Left lung (tissue), 10 donors: ENCODE measurements around the gene ZNF555. TPM values are rescaled to one million over a fixed set of nuclear protein-coding genes. Genes with fewer than 3 reads are reported as not detected.

Experiments
- ATAC-seq: fragments of 200-7000 bp; cut with Tn5 transposase; one replicate; pipeline ENCODE4 v1.9.1; 2020; ENCODE audit warnings: moderate library complexity
- DNase-seq, 4 donors: peaks; one replicate each; pipeline ENCODE4 v3.0.0-alpha.2; 2013 to 2020
- H3K27ac ChIP-seq, 2 donors: fragments of 200-600 bp; sonication (generic) in 1 of 2; one replicate each; pipeline versions ENCODE4 v1.5.0 to v1.8.0; 2020 to 2021
- H3K27me3 ChIP-seq, 2 donors: fragments of 200-600 bp; sonication (generic) in 1 of 2; one replicate each; pipeline versions ENCODE4 v1.5.0 to v1.8.0; 2020 to 2021
- H3K36me3 ChIP-seq, 2 donors: fragments of 200-600 bp; sonication (generic) in 1 of 2; one replicate each; pipeline versions ENCODE4 v1.5.0 to v1.8.0; 2020 to 2021
- H3K4me1 ChIP-seq, 2 donors: fragments of 200-600 bp; one replicate each; pipeline ENCODE4 v1.8.0; 2021
- H3K4me3 ChIP-seq, 2 donors: fragments of 200-600 bp; sonication (generic) in 1 of 2; one replicate each; pipeline versions ENCODE4 v1.5.0 to v1.8.0; 2020 to 2021; ENCODE audit warnings: mild to moderate bottlenecking in 1 of 2
- H3K9me3 ChIP-seq, 2 donors: fragments of 200-600 bp; sonication (generic) in 1 of 2; one replicate each; pipeline versions ENCODE4 v1.5.0 to v1.8.0; 2020 to 2021
- CTCF ChIP-seq, 2 donors: fragments of 200-600 bp; sonication (generic) in 1 of 2; IDR thresholded peaks; one replicate each; pipeline versions ENCODE4 v1.5.0 to v1.8.0; 2021; ENCODE audit warnings: antibody characterized with exemption in 2 of 2
- intact Hi-C, 2 donors: fragments of 100-400 bp; cut with DNase I; formaldehyde crosslinking; loops; one replicate each; pipeline versions ENCODE4 v1.11.2 to v1.14.2; 2022
- polyA plus RNA-seq, 6 donors: library from polyadenylated mRNA; unstranded; fragments of 120-200 nt; gene quantifications; one replicate each; pipeline ENCODE4 v1.2.1, GENCODE V29; 2013; ENCODE audit not compliant: insufficient read length in 6 of 6
- total RNA-seq, 2 donors: library from RNA; stranded (reverse); fragmentation: NEBNext Ultra II Directional; extraction: Animal tissue kit (Norgen Biotek cat#: 25700); gene quantifications; one replicate each; pipeline ENCODE4 v1.2.1, GENCODE V29; 2021
- donor health status: DM: no; HTN: yes; CAD: no.
- donor health status: DM: no; HTN: no; CAD: no.

Gene ZNF555
- total and polyA plus RNA-seq, 8 donors = 6.2 to 10.6 (median 9.1) TPM

- Histone ChIP-seq H3K4me3 (no peak overlapping the region), H3K27me3 (no peaks in the 10 kb centered on the region), H3K36me3 (peaks cover 0 to 89% of the 10 kb centered on the region in 2 donors), H3K27ac (no peak overlapping the region), H3K9me3 (no peaks in the 10 kb centered on the region), H3K4me1 (no peaks in the 10 kb centered on the region)
- TF ChIP-seq CTCF (IDR thresholded peaks at IDR 0.05) = no peak
- intact Hi-C loops = no loop called here
- DNase-seq (peak in 1 of 4 donors; percentile 51), ATAC-seq (no peak)
These were observed 42.5 kb upstream of the ZNF555 start for GRCh38 chr19:2798733-2799132.

- Histone ChIP-seq H3K9me3 (no peaks in the 10 kb centered on the region), H3K4me1 (no peaks in the 10 kb centered on the region), H3K27me3 (no peaks in the 10 kb centered on the region), H3K27ac (no peak overlapping the region), H3K36me3 (peaks cover 0 to 88% of the 10 kb centered on the region in 2 donors), H3K4me3 (no peak overlapping the region)
- no peak for ATAC-seq
- DNase-seq = peak in 1 of 4 donors; percentile 68
- intact Hi-C loops = no loop called here
- TF ChIP-seq CTCF (IDR thresholded peaks at IDR 0.05) = no peak
These were observed 41.8 kb upstream of the ZNF555 start for GRCh38 chr19:2799273-2800020.

- H3K27ac ChIP-seq = no peak overlapping the region
- no peaks in the 10 kb centered on the region for H3K9me3 ChIP-seq
- DNase-seq (peak in 1 of 4 donors; percentile 51), ATAC-seq (no peak)
- intact Hi-C loops = no loop called here
- no peaks in the 10 kb centered on the region for H3K27me3 ChIP-seq
- TF ChIP-seq CTCF (IDR thresholded peaks at IDR 0.05) = no peak
- peaks cover 0 to 88% of the 10 kb centered on the region in 2 donors for H3K36me3 ChIP-seq
- no peaks in the 10 kb centered on the region for H3K4me1 ChIP-seq
- no peak overlapping the region for H3K4me3 ChIP-seq
These were observed 40.8 kb upstream of the ZNF555 start for GRCh38 chr19:2800506-2800905.

GRCh38 chr19:2802826-2803225, 38.4 kb upstream of the ZNF555 start:
- no peak for ATAC-seq
- H3K9me3 ChIP-seq = no peaks in the 10 kb centered on the region

More at GRCh38 chr19:2802826-2803225, 38.4 kb upstream of the ZNF555 start:
- TF ChIP-seq CTCF (IDR thresholded peaks at IDR 0.05) = no peak
- peak in 1 of 4 donors; percentile 41 for DNase-seq
- Histone ChIP-seq H3K27ac (no peak overlapping the region), H3K4me1 (no peaks in the 10 kb centered on the region), H3K27me3 (no peaks in the 10 kb centered on the region), H3K36me3 (peaks cover 0 to 89% of the 10 kb centered on the region in 2 donors), H3K4me3 (no peak overlapping the region)
- intact Hi-C loops = no loop called here
